GM19467 (cell line): Measurements from ENCODE around the gene DSCAML1.

ENCODE experiments used
- ATAC-seq: cut with Tn5 transposase; IDR thresholded peaks from one replicate; pipeline ENCODE4 v1.9.1; 2021; ENCODE audit warnings: mild to moderate bottlenecking, moderate library complexity; ENCODE audit not compliant: unreplicated experiment

The DSCAML1 gene

GRCh38 chr11:117671370-117671769 lies 125.6 kb downstream of the DSCAML1 start:
- no peak for ATAC-seq

- no peak for ATAC-seq
Measured at GRCh38 chr11:117670924-117671323, 126.1 kb downstream of the DSCAML1 start.

- ATAC-seq, result no peak
Measured at GRCh38 chr11:117670443-117670842, 126.6 kb downstream of the DSCAML1 start.

- ATAC-seq, result no peak
Measured at GRCh38 chr11:117669616-117670015, 127.4 kb downstream of the DSCAML1 start.

DNA sequence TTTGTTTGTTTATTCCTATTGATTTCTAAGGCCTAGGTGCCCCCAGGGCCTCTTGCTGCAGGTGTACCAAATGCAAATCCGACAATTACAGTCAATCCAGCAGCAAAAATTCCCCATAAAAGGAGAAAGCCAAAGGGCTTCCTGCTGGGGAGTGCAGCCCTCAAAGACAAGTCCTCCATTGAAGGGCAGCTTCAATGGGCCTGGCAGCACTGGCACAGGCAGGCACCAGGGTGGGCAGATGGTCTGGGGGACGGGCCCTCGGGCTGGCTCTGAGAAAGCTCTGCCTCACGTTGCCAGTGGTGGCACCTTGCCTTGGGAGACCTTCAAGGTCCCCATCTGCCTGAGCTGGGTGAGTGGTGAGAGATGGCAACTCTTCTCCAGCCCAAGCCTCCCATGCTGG lies 128.0 kb downstream of the DSCAML1 start:
- ATAC-seq, result no peak

- ATAC-seq, result no peak
Measured at GRCh38 chr11:117668321-117668751, 128.7 kb downstream of the DSCAML1 start.

- no peak for ATAC-seq
Measured at GRCh38 chr11:117664897-117665296, 132.1 kb downstream of the DSCAML1 start.

DNA sequence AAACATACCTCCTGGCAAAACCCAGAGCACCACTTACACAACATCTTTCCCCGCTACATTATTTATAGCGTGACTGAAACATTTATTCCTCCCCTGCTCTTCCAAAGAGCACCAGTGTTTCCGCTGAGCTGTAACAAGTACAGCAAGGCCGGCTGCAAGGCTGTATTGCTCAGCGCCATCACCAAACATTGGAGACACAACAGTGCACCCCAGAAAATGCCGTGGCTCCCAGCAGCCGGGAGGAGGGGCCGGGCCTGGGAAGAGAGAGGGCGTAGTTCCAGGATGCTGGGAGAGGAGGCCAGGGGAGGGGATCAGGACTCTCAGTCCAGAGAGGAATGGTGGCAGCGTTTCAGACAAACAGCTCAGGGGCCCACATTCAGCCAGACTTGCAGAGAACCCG lies 133.2 kb downstream of the DSCAML1 start:
- ATAC-seq, result no peak

- no peak for ATAC-seq
Measured at GRCh38 chr11:117663414-117663813, 133.6 kb downstream of the DSCAML1 start.

- ATAC-seq, result no peak
Measured at GRCh38 chr11:117662671-117663269, 134.2 kb downstream of the DSCAML1 start.

DNA sequence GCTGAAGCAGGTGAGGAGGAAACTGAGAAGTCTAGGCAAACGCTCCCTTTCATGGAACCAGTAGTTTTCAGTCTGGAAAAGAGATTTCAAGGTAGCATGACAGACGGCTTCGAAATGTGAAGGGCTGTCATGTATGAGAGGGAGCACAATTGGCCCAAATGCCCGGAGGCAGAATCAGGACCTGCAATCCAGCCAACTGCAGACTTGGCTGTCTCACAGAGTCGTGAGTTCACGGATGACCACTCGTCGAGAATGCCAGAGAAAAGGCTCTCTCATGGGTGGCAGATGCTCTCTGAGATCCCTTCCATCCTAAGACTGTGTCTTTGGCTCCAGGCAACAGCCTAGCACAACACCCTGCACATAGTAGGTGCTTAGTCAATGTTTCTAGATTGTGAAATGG lies 134.8 kb downstream of the DSCAML1 start:
- no peak for ATAC-seq

DNA sequence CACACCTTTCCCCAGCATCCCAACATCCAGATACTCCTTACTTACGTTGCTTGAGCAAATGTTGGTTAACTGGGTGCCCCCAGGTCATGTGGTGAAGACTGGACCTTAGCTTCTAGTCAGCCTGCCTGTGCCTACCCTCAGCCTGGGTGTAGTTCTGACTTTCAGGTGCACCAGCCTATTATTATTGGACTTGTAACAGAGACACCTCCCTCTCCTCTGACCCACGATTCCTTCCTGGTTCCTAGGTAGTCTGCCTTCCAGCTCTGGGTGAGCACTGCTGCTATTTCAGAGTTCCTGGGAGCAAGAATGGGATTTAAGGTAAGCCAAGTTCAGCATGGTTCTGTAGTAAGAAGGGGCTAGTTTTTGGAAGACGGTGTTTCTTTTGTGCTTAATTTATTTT lies 138.2 kb downstream of the DSCAML1 start:
- no peak for ATAC-seq

DNA sequence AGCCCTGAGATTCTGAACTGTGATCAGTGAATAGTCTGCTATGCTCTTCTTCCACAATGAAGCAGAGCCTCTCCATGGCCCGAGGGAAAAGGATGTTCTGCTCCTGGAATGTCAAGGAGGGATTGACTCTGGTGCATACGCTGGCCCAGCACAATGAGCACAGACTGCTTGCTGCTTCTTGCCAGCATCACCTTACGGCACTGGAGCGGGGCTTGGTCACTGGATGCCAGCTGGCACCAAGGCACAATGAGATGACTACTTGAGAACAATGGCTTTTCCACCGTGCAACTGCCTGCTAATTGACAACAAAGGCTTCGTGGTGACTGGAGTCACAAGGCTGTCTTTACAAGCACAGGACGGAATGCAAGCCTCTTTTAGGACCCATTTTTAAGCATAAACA lies 139.2 kb downstream of the DSCAML1 start:
- no peak for ATAC-seq

- no peak for ATAC-seq
Measured at GRCh38 chr11:117654281-117655255, 142.4 kb downstream of the DSCAML1 start.

GRCh38 chr11:117652521-117652920 lies 144.5 kb downstream of the DSCAML1 start:
- no peak for ATAC-seq

GRCh38 chr11:117649296-117650055 lies 147.5 kb downstream of the DSCAML1 start:
- ATAC-seq, result no peak

DNA sequence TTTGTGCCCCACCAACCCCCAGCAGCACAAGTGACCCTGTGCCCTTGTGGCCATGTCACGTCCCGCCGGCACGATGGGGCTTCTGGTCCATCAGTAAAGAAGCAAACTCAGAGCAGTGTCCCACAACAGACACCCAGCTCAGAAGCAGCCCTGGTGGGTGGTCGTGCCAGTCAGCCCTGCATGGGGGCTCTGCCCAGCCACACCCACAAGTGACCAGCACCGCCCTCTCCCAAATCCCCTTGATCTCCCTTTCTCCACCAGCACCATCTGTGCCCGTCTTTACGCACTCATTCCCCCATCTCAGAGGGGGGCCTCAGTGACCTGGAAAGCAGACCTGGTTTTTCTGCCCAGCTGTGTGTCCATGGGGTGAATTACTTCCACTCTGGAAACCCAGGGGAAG lies 149.1 kb downstream of the DSCAML1 start:
- no peak for ATAC-seq

- no peak for ATAC-seq
Measured at GRCh38 chr11:117647207-117647606, 149.8 kb downstream of the DSCAML1 start.

DNA sequence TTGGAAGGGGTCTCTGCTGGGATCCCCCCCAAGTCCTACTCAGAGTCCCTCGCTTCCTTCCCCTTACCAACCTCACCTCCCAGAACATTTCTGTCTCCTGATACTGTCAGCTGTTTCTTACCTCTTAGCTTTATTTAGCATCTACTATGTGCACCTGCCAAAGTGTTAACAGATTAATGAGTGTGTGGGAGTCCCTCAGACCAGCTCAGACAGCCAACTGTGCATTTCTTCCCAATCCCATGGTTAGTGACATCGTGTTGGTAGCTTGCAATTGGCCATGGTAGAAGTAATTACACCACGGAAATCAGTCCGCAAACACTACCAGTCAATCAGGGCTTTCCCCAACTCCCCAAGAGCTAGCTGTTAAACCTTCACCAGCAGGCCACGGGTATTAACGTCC lies 150.6 kb downstream of the DSCAML1 start:
- no peak for ATAC-seq

DNA sequence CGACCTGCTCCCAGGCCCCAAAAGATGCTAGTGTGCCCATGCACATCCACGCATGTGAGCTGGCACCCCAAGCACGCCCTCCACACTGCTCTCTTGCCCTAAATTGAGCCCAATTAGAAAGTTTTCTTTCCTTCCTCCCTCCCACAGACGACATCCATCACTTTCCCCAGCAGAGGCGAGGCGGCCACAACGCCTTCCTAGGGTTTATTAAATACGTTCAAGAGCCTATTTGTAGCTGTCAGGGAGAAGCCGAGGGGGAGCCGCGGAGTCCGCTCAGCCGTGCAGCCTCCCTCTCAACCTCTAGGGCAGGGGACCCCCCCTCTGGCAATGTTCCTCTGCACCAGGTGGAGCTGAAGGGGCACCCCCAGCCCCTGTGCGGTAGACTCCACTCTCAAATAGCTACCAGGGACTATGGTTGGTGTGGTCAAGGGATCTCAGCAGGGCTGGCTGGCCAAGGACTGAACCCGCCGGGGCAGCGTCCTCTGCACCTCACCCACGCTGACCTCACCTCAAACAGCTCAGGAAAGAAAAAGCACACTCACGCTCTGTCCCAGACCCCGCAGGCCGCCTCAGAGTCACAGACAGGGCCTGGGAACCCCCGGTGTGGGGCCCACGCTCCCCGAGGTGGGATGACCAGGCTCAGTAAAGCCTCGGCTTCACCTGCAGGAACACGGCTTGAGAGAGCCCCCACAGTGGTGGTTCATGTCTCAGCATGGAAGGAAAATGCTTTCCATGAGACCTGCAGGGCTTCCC lies 152.4 kb downstream of the DSCAML1 start:
- ATAC-seq, result no peak
